Lower leg skin (tissue), 3 donors: Measurements from ENCODE around the gene RNU1-2.
"Not testable (repeated sequence)": the region's sequence is repeated elsewhere in the genome, so short reads cannot be mapped to it uniquely, and the experiment has no call there.

Source experiments
- POLR2A ChIP-seq, 2 donors: fragments of 450-650 bp; IDR thresholded peaks; one replicate each; pipeline ENCODE4 v1.6.1; 2016 to 2017; ENCODE audit warnings: antibody characterized with exemption in 2 of 2, mild to moderate bottlenecking in 1 of 2, moderate library complexity in 1 of 2
- TF ChIP-seq, protein P1 (sequence below), 3 donors: fragments of 450-650 bp; IDR thresholded peaks; one replicate each; pipeline ENCODE4 v1.5.1; 2016; ENCODE audit warnings: antibody characterized with exemption in 3 of 3, mild to moderate bottlenecking in 3 of 3, moderate library complexity in 2 of 3

DNA sequence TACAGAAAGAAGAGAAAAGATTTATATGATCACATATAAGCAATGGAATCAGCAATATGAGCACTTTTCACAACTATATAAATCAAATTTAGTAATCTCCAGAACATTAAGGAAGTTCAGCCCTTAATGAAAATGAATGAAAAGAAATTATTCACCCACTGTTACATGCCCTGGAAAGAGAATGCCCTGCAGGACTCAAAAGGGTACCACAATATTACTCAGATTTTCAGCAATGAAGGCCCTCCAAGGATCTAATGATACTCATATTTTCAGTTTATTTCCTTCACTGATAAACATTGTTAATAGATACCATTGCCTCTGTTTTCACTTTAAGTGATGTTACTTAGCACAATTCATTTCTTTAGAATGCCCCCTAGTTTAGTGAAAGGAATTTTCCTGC is 2.5 kb downstream of the RNU1-2 start:
- not testable (repeated sequence) for TF ChIP-seq POLR2A (IDR thresholded peaks at IDR 0.05)
- TF ChIP-seq, protein P1, sequence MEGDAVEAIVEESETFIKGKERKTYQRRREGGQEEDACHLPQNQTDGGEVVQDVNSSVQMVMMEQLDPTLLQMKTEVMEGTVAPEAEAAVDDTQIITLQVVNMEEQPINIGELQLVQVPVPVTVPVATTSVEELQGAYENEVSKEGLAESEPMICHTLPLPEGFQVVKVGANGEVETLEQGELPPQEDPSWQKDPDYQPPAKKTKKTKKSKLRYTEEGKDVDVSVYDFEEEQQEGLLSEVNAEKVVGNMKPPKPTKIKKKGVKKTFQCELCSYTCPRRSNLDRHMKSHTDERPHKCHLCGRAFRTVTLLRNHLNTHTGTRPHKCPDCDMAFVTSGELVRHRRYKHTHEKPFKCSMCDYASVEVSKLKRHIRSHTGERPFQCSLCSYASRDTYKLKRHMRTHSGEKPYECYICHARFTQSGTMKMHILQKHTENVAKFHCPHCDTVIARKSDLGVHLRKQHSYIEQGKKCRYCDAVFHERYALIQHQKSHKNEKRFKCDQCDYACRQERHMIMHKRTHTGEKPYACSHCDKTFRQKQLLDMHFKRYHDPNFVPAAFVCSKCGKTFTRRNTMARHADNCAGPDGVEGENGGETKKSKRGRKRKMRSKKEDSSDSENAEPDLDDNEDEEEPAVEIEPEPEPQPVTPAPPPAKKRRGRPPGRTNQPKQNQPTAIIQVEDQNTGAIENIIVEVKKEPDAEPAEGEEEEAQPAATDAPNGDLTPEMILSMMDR (IDR thresholded peaks at IDR 0.05): not testable (repeated sequence)
